Measurements from ENCODE around the gene PPM1G.
A peak's percentile ranks its signal among the peaks of the same experiment; 100 is the strongest.

GRCh38 chr2:27390822-27391679 is 18.3 kb downstream of the PPM1G start:
- TF ChIP-seq POLR2AphosphoS5 (IDR thresholded peaks at IDR 0.05; ENCODE audit: low read depth, low read length) (peak; percentile 25; the same call in 1 of the 2 replicates), POLR2A (IDR thresholded peaks at IDR 0.05; ENCODE audit: low read depth, low read length) (no peak), TAF1 (IDR thresholded peaks at IDR 0.05; ENCODE audit: borderline replicate concordance, low read depth, low read length) (no peak)
